Measurements from ENCODE around the gene LRRC75A.

LRRC75A gene

DNA sequence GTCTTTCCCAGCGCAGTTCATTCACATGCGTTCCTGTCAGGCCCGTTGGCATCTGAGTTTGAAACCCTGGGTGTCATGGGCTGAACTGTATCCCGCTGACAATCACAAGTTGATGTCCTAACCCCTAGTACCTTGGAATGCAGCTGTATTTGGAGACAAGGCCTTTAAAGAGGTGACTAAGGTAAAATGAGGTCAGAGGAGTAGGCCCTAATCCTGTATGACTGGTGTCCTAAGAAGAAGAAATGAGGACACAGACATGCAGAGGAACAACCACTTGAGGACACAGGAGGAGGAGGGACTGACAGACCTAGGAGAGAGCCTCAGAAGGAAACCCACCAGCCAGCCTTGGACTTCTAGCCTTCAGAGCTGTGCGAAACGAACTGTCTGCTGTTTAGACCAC lies 43.5 kb downstream of the LRRC75A start:
- no peak for DNase-seq

DNA sequence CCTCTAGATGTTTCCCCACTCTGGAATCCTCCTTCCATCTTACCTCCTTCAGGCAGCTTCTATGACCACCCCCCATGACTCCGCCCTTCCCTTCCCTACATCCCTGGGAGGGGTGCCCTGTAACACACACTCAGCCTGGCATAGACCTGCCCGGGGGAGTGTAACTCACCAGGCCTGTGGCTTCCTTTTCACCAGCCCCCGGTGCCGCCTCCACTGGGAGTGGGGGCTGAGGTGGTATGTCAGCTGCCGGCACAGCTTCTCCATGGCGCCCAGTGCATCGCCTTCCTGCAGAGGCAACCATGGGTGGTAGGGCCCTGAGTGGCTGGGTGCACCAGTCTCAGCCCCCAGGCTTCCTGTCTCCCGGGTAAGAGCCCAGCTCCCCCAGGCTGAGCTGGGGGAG lies 44.3 kb downstream of the LRRC75A start:
- peak; percentile 39 for DNase-seq

DNA sequence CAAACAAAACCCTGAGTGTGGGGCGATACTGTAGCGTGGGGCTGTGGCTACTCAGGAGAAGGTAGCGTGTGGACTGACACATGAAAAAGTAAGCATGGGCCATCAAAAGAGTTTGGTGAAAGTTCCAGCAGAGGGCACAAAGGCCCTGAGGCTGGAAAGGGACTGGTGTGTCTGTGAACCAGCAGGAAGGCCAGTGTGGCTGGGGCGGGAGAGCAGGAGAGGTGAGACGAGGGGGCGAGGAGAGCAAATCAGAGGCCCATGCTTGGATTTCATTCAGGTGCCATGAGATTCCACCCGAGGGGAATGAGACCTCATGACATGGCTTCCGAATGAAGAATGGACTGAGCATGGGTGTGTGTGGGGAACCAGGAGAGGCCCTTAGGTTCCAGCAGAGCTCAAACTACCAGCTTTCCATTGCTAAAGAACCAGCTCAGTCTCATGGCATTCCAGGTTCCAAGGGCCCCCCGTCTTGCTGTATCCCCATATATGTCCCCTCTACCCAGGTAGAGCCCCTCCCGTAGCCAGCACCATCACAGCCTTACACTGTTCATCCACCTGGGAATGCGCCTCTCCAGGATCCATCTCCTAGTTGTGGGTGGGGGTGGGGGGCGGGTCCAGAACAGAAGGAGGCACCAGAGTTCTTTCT lies 45.5 kb downstream of the LRRC75A start:
- peak; percentile 52 for DNase-seq

DNA sequence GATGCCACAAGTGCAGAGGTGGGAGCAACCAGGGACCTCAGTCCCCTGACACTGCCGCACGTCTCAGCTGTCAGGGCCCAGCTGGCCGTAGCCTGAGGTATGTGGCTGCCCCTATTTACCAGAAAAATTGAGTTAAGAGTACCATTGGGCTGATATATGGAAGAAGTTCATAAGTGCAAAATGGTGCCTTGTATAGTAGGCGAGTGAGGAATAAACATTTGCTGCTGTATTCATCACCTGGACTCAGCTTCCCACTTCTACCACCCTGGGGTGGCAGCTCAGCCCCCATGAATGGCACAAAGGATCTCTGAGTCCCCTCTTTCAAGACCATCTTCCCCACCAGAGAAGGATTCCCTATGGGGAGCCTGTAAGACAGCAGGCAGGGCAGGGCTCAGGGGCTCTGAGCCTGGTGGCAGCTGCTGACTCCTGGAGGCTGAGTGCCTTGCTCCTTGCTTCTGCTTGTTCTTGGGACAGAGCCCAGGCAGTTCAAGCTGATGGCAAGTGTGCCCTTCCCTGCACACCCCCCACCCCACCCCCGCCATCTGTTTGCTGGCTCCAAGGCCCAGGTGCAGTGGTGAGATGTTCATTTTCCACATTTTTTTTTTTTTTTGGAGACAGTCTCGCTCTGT lies 47.6 kb downstream of the LRRC75A start:
- peak; percentile 58 for DNase-seq

DNA sequence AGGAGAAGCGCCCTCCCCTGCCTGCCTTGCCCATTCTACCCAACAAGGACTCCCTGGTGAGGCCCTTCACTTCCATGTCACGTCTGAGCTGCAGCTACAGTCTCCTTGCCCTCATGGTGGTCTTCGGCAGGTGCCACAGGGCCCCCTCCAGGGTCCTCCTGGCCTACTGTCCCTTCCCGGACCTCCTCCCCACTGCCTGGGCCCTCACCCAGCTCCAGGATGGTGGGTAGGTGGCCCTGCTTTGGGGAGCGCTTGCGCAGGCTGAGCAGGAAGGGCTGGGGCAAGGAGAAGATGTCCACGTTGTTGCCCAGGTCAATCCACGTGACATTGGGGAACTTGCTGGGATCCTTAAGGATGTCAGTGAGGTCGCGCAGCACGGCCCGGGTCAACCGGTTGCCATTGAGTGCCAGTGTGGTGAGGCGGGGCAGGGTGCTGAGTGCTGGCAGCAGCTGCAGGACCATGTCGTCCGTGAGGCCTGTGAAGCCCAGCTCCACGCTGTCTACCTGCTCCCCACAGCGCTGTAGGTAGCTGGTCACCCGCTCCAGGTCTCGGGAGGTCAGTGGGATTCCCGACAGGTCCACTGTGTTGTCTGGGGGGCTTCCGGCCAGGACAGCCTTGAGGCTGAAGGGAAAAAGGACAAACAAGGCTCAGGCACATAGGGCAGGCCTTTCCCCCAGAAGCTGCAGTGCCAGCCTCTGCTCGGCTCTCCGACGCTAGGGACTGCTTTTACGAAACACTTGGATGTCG lies 48.3 kb downstream of the LRRC75A start:
- DNase-seq = peak; percentile 68

DNA sequence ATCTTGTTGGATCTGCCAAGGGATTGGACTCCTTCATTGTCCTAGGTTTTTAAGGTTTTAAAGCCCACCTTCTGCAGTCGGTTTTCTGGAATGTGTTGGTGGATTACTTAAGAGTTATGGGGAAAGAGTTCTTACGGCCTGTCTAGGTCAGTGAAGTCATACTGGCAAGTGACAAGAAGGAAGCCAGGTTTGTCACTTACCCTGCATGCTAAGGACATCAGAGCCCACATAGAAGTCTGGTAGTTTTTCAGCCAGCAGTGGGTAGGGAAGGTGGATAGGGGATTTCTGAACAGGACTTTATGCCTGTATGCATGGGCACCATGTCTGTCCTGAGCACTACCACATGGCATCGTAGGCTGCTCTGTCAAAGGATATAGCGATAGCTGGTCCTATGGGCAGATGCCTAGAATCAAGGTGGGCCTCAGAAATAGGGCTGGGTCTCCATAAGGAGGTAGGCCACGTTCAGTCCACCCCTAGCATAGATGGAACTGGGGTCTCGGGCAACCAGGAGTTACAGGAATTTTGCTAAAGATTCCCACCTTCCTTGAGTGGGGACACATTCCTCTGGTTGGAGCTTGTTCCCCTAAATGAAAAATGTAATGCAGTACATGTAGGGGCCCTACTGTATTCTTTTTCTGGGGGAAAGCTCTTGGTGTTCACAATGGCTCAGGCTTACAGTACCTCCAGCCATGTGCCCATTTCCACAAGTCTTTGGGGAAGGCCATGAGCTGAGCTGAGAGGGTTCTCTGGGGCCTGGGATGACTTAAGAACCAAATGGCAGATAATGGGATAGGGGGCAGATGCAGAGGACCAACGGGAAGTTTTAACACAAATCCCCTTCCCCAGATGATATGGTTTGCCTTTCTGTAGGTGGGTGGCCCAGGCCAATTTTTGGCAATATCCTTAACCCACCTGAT lies 49.1 kb downstream of the LRRC75A start:
- peak; percentile 38 for DNase-seq

DNA sequence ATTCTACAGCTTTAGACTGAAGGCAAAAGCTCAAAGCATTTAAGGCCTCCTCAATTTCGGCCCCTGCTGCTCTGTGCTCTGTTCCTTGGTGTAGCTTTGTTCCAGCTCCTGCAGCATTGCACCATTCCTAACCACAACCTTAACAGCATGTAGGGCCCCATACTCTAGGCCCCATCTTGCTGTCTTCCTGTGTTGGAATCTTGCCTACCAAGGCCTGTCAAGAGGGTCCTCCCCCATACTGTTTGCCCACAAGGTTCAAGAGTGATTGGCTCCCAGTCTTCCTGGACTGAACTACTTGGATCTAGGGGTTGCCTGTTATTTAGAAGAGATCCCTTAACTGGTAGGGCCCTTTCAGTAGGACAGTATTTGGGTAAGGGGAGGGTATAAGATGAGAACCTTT lies 49.9 kb downstream of the LRRC75A start:
- peak; percentile 31 for DNase-seq

DNA sequence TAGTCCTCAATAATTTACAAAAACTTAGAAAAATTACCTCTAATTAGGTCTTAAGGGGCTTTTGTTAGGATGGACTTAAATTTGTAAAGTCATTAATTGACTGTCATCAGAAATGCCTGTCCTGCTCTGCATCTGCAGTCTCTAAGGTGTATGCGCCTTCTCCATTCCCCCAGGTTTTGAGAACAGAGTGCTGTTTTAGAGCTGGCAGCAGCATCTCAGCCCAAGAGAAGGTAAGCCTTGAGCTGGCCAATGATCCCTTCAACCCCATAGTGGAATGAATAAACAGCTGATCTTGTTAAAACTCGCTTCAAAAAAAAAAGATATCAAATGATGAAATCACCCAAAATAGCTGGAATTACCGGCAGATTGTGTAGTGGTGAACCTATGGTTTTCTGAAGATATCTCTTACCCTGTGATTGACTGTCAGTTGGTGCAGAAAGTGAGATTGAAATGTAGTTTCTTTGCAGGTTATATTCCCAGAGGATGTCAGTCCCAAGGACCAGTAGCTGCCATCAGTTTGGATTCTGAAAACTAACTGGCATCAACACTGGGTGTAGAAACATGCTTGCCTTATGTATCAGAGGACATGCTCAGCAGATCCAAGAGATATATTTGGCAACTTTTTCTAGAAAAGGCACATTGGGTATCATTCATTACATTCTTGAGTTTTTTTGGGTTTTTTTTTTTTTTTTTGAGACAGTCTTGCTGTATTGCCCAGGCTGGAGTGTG lies 50.9 kb downstream of the LRRC75A start:
- no peak for DNase-seq

DNA sequence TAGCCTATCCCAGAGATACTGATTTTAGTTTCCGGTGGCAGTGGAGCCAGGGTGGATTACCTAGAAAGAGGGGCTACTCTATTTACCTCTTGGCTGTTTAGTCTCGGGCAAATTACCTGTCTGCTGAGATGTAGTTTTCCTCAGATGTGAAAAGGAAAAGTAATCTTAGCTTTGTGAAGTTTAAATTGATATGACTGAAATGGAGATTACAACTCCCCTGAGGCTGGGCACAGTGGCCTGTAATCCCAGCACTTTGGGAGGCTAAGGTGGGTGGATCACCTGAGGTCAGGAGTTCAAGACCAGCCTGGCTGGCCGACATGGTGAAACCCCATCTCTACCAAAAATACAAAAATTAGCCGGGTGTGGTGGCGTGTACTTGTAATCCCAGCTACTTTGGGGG lies 51.6 kb downstream of the LRRC75A start:
- peak; percentile 36 for DNase-seq

DNA sequence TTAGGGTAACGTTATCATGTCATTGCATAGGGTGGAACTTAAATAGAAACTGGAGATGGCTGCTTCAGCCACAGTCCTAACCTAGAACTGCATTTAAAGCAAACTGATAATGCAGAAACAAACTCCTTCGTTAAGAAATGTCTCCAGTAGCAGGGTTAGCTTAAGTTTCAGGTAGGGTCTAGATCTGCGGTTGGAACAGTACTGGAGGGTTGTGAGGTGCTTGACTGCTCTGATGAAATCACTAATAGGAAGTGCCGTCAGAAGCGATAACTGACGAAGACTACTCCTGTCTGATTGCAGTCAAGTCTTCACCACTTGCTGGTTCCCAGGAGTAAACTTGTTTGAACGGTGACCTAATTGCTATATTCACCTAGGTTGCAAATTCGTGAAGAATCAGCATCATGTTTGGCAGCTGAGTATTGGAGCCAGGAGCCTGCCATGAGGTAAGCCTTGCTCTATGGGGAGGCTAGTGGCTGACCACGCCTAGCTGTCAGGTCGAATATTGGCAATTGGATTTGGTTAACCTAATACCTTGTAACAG lies 52.1 kb downstream of the LRRC75A start:
- peak; percentile 41 for DNase-seq

DNA sequence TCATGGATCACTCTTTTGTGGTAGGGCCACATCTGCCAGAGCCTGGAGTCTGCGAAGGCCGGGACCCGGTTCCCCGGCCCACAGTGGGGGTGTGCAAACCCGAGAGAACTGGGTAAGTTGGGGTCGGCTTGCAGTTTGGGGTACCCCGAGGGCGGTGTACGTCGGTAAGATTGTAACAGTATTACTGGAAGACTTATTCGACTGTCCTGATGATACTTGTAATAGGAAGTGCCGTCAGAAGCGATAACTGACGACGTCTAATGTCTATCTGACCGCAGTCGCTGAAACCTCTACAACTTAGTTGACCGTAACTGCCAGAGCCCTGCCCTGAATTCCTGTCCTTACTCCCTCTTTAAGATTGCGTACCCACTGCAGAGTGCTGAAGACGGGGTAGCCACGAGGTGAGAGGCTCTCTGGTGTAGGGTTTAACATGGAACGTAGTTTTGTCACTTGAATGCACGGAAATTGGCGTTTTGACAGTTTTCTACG lies 52.6 kb downstream of the LRRC75A start:
- DNase-seq = peak; percentile 43

DNA sequence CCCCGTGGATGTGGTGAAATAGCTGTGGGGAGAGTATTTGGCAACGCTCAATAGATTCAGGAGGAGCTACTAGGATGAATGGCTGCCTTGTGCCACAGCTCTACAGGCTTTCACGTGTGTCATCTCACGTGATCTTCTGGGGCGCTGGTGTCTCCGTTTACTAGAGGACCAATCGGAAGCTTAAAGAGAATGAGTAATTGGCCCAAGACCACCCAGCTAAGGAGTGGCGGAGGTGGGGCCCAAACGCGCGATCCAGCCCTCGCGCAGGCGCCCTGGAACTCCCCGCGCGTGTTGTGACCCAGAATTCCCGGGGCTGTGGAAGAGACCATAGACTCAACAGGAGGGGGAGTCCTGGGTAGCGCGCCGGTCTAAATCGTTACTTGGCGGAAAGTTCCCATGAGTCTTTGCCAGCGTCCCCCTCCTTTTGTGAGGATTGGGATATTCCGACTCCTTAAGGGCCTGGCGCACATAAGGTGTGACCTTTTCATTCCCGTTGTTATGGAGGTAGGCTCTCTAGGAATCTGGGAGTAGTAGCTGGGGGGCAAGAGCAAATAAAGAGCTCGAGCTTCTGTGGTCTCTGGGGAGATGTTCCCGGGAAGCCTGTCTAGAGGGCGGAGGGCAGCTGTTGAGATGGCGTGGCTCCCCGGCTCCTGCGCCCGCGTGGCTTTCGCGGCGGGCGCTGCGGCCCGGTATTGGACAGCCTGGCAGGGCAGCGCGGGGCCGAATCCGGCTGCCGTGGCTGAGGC lies 53.3 kb downstream of the LRRC75A start:
- peak; percentile 96 for DNase-seq

DNA sequence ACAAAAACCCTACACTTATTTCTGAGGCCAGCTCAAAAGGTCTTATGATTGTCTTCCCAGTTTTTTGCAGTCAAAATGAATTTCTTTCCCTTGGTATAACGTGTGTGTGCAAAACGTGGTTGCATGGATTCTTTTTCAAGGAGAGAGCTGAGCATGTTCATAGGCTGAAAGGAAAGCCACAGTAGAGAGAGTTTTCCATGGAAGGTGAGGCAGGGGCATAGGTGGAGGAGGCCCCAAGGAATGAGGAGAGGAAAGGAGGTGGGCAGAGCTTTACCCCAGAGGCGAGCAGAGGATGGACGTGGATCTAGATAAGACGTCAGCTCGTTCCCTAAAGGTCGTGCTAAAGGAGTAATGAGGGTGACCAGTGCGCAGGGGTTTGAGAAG lies 53.8 kb downstream of the LRRC75A start:
- no peak for DNase-seq

DNA sequence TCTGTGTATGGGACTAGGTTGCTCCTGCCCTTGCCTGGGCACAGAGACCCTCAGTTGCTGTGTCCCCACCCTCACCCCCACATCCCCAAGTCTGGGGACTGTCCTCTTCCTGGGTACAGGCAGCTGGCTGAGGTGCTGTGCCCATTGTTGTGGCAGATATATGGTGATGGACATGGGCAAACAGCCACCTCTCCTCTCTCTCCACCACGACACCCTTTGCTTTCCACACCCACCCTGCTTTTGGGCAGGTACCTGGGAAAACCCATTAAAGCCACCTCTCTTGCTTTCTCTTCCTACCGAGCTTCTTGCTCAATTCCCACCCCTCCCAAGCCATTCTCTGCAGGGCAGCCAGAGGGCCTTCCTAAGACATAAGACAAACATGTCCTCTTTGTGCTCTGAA lies 54.9 kb downstream of the LRRC75A start:
- no peak for DNase-seq

DNA sequence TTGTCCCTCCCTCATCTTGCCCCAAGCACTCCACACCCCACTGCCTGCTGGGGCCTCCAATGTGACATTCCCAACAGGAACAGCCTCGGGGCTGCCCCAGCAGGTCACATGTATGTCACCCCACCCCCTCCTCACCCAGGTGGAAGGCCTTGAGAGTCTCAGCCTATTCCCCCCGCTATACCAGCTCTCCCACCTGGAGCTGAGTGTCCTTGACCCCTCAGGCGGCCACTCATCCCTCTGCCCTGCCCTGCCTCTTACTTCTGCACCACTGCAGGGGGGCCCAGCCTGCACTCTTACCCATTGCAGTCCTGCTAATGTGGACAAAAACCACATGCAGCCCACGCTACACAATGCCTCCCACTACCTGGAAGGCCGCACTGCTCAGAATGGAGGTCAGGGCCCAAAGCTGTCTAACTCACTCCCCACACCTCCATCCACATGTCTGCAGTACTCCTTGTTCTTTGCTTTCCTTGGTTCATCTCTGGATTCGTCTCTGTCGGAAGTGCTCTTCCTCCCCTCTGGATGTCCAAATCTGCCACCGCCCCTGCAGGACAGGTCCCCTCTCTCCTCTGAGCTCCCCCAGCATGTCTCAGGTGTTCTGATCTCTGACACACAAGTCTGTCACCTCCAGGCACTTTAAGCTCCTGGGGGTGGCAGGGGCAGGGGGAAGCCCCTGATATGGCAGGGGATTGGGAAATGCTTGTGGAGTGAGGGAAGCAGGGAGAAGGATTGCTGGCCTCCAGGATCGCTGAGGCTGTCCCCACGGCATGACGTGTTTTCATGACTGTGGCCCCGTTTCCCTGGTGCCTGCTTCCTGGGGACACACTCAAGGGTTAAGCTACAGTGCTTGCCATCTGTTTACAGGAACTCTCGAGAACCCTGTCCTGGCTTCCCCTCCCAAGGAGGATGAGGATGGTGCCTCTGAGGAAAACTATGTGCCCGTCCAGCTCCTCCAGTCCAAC lies 55.8 kb downstream of the LRRC75A start:
- no peak for DNase-seq

DNA sequence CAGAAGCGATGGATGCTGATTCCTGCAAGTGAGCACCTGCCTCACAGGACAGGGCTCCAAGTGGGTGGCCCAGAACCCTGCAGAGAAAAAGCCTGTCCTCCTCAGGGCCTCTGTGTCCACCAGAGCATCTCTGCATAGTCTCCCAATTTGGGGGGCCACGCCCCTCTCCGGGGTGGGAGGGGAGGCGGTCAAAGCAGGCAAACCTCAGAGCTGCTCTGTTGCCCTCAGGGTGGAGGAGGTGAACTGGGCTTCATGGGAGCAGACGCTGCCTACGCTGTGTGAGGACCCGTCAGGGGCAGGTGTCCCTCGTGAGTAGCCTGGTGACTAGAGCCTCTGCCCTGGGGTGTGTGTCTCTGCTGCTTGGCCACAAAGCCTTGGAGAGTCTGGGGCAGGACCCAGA lies 57.3 kb downstream of the LRRC75A start:
- DNase-seq = no peak

DNA sequence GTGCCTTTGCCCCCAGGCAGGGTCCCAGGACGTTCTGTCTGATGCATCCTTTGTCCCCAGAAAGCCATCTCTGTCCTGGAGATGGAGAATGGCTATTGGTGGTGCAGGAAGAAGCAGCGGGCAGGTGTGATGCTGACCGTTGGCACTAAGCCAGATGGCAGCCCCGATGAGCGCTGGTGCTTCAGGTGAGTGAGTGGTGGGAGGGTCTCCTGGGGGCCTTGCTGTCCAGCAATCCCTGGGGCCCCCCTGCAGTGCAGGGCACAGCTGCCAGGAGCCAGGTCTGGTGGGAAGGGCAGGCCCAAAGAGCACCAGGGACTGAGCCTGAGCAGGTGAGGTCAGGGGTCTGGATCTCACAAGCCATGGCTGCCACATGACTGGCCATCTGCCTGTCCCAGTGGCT lies 58.5 kb downstream of the LRRC75A start:
- DNase-seq = no peak

DNA sequence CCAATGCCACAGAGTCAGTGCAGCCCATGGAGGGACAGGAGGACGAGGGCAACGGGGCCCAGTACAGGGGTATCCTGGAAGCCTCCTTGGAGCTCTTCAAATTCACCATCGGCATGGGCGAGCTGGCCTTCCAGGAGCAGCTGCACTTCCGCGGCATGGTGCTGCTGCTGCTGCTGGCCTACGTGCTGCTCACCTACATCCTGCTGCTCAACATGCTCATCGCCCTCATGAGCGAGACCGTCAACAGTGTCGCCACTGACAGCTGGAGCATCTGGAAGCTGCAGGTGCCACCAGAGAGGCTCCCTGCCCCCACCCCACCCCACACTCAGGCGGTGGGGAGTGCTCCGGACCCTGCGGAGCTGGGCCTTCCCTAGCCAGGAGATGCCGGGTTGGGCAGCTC lies 60.0 kb downstream of the LRRC75A start:
- DNase-seq = no peak

DNA sequence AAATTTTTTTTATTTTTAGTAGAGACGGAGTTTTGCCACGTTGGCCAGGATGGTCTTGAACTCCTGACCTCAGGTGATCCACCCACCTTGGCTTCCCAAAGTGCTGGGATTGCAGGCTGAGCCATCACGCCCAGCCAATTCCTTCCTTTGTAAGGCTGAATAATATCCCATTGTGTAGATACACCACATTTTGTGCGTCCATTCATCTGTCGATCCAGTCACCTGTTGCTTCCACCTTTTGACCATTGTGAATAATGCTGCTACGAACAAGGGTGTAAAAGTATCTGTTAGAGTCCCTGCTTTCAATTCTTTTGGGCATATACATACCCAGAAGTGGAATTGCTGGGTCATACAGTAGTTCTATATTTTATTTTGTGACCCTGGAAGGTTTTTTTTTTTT lies 61.3 kb downstream of the LRRC75A start:
- no peak for DNase-seq

DNA sequence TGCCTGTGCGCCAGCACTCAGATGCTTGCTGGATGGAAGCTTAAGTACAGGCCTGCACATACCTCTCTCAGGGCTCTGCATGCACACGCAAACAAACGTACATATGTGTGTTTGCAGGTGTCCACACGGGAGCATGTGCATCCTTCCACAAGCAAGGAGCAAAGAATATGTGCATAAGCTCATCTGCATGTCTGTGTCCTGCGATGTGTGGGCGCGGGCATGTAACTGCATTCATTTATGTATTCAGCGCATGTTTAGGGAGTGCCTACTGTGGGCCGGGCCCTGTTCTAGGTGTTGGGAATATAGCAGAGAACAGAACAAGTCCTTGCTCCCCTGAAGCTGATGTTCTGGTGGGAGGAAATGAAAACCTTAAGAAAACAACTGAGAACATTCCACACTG lies 62.9 kb downstream of the LRRC75A start:
- DNase-seq = no peak

Measured in stimulated activated CD4-positive, alpha-beta T cell treated with anti-CD3 and anti-CD28 coated beads, Interleukin-15, amount 100 ng/mL, for 24 hours (primary cell).